Measurements from ENCODE around the gene RFX1.

- TF ChIP-seq ZNF274 (IDR thresholded peaks at IDR 0.05; ENCODE audit: low read depth, low read length) (no peak), YY1 (IDR thresholded peaks at IDR 0.05; ENCODE audit: insufficient read depth, insufficient read length) (peak; percentile 67), SUZ12 (IDR thresholded peaks at IDR 0.05; ENCODE audit: extremely low read depth, insufficient read depth, insufficient read length) (no peak)
Observed at GRCh38 chr19:14006085-14006765, at the start of gene RFX1.
